ENCODE results near the gene NBEAL2. TPM values are rescaled to one million over a fixed set of nuclear protein-coding genes. Genes with fewer than 3 reads are reported as not detected.

The NBEAL2 gene
- total RNA-seq, 4 donors from 2014 or later, result 12.3 to 23.2 (median 20.4) TPM

DNA sequence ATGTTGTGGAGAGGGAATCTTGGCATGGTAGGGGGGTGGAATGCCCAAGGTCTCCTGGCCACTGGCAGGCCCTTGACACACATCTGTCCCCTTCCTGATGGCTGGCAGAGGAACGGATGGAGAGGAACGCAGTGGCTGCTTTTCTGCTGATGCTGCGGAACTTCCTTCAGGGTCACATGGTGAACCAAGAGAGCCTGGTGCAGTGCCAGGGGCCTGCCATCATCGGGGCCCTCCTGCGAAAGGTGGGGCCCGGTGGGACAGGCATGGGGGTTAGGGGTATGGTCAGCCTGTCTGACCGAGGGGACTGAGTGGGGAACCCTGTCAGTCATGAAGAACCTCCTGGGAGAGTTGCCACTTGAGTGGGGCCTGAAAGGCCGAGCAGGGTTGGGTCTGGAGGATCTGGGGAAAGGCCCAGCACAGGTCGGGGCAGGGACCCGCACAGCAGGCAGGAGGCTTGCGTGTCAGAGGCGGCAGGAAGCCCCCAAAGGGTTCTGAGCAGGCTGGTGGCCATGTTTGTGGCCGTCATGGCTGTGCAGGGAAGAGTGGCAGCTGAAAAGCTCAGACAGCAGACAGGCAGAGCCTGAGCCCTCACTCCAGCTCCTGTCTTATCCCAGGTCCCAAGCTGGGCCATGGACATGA lies 18.1 kb downstream of the NBEAL2 start:
- Histone ChIP-seq H3K27me3 (no peaks in the 10 kb centered on the region), H3K4me3 (no peak overlapping the region), H3K4me1 (peaks cover 0 to 8% (median 0%) of the 10 kb centered on the region in 3 donors), H3K27ac (no peak overlapping the region), H3K9me3 (no peaks in the 10 kb centered on the region), H3K36me3 (peaks cover 0 to 84% of the 10 kb centered on the region in 2 donors)
- TF ChIP-seq, protein P1, sequence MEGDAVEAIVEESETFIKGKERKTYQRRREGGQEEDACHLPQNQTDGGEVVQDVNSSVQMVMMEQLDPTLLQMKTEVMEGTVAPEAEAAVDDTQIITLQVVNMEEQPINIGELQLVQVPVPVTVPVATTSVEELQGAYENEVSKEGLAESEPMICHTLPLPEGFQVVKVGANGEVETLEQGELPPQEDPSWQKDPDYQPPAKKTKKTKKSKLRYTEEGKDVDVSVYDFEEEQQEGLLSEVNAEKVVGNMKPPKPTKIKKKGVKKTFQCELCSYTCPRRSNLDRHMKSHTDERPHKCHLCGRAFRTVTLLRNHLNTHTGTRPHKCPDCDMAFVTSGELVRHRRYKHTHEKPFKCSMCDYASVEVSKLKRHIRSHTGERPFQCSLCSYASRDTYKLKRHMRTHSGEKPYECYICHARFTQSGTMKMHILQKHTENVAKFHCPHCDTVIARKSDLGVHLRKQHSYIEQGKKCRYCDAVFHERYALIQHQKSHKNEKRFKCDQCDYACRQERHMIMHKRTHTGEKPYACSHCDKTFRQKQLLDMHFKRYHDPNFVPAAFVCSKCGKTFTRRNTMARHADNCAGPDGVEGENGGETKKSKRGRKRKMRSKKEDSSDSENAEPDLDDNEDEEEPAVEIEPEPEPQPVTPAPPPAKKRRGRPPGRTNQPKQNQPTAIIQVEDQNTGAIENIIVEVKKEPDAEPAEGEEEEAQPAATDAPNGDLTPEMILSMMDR (IDR thresholded peaks at IDR 0.05), result no peak
- no peak for TF ChIP-seq POLR2AphosphoS5 (IDR thresholded peaks at IDR 0.05)
- TF ChIP-seq POLR2A (IDR thresholded peaks at IDR 0.05), result no peak
- TF ChIP-seq EP300 (IDR thresholded peaks at IDR 0.05), result no peak
- WGBS, 2 donors (ENCODE audit: low coverage in 1 of 2), result 60% methylated on average over 1 of the region's 13 CpGs; no CpG with 5 or more reads in 1 of the 2 donors
- no peak for ATAC-seq

DNA sequence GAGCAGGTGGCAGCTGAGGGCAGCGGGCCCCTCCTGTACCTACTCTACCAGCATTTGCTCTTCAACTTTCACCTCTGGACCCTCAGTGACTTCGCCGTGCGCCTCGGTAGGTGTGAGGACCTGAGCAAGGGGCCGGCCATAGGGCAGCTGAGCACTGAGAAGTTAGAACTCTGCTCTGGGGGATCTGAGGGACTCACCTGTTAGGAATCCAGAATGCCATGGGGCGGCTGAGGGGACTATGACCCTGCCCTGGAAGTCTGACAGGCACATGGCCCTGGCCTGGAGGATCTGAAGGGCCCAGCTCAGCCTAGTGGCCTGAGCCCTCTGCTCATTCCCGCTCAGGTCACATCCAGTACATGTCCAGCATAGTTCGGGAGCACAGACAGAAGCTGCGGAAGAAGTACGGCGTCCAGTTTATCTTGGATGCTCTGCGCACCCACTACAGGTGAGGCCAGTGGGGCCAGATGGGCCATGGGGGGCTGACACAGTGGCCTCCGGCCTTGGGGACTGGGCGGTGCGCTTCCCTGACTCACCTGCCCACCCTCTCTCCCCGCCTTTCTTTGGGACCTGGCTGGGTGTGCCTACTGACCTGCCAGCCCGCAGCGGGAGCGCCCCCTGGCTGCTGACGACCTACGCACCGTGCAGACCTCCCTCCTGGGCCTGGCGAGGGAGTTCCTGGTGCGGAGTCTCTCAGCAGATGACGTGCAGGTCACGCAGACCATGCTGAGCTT lies 18.8 kb downstream of the NBEAL2 start:
- TF ChIP-seq, protein P1 (IDR thresholded peaks at IDR 0.05), result peak in 3 of 4 experiments; percentile 80 to 92 (median 89)
- TF ChIP-seq POLR2A (IDR thresholded peaks at IDR 0.05) (no peak), POLR2AphosphoS5 (IDR thresholded peaks at IDR 0.05) (no peak), EP300 (IDR thresholded peaks at IDR 0.05) (no peak)
- Histone ChIP-seq H3K4me3 (no peak overlapping the region), H3K4me1 (peaks cover 0 to 8% (median 0%) of the 10 kb centered on the region in 3 donors), H3K9me3 (no peaks in the 10 kb centered on the region), H3K36me3 (peaks cover 0 to 91% of the 10 kb centered on the region in 2 donors), H3K27me3 (no peaks in the 10 kb centered on the region), H3K27ac (no peak overlapping the region)
- 35% methylated on average over 10 of the region's 27 CpGs; no CpG with 5 or more reads in 1 of the 2 donors for WGBS, 2 donors (ENCODE audit: low coverage in 1 of 2)
- peak; percentile 59 for ATAC-seq

DNA sequence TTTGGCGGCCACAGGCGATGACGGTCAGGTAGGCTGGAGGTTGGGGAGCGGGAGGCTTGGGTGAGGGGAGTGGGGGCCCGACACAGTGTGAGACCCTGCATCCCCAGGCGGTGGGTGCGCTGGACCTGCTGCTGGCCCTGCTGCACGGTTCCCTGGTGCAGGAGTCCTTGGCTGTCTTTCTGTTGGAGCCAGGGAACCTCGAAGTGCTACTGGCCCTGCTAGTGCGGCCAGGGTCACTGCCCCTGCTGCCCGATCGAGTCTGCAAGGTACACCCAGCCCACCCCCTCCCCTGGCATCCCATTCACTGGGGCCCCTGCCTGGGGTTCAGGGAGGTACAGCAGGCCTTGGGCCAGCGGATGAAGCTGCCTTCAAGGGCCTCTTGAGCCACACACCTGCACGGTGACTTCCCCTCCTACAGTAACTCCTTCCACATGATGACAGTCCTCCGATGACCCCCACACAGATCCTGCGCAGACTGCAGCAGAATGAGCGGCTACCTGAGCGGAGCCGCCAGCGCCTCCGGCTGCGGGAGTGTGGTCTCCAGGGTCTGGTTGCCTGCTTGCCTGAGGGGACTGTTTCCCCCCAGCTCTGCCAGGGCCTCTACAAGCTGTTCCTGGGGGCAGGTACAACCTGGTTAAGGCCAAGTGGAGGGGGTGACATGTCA lies 19.5 kb downstream of the NBEAL2 start:
- no peak overlapping the region for H3K27ac ChIP-seq
- no peak for ATAC-seq
- H3K9me3 ChIP-seq, result no peaks in the 10 kb centered on the region
- H3K36me3 ChIP-seq, result peaks cover 0 to 92% of the 10 kb centered on the region in 2 donors
- WGBS, 2 donors (ENCODE audit: low coverage in 1 of 2), result no CpG with 5 or more reads among the region's 22 CpGs
- H3K4me3 ChIP-seq, result no peak overlapping the region
- H3K27me3 ChIP-seq, result no peaks in the 10 kb centered on the region
- TF ChIP-seq POLR2AphosphoS5 (IDR thresholded peaks at IDR 0.05) (no peak), EP300 (IDR thresholded peaks at IDR 0.05) (no peak), POLR2A (IDR thresholded peaks at IDR 0.05) (no peak)
- TF ChIP-seq, protein P1 (IDR thresholded peaks at IDR 0.05), result no peak
- H3K4me1 ChIP-seq, result peaks cover 0 to 8% (median 0%) of the 10 kb centered on the region in 3 donors

DNA sequence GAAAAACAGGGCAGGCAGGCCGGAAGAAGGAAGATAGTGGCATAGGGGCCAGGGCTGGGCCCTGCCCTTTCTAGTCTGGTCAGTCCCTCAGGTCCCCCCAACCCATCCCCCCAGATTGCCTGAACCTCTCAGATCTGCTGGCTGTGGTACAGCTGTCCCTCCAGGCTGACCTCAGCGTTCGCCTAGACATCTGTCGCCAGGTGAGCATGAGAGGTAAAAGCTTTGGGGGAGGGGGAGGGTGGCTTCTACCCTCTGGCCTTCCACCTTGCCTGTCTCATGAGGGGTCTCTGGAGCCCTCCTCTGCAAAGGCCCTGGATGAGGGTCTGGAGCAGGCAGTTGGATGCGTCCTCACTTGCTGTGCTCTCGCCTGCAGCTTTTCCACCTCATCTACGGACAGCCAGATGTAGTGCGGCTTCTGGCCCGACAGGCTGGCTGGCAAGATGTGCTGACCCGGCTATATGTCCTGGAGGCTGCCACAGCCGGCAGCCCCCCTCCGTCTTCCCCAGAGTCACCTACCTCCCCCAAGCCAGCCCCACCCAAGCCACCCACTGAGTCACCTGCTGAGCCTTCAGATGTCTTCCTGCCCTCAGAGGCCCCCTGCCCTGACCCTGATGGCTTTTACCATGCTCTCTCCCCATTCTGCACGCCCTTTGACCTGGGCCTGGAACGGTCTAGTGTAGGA lies 20.2 kb downstream of the NBEAL2 start:
- peaks cover 0 to 92% of the 10 kb centered on the region in 2 donors for H3K36me3 ChIP-seq
- WGBS, 2 donors (ENCODE audit: low coverage in 1 of 2), result 100% methylated on average over 1 of the region's 14 CpGs
- H3K9me3 ChIP-seq, result no peaks in the 10 kb centered on the region
- no peak overlapping the region for H3K4me3 ChIP-seq
- TF ChIP-seq POLR2A (IDR thresholded peaks at IDR 0.05) (no peak), EP300 (IDR thresholded peaks at IDR 0.05) (no peak), POLR2AphosphoS5 (IDR thresholded peaks at IDR 0.05) (no peak)
- TF ChIP-seq, protein P1 (IDR thresholded peaks at IDR 0.05), result no peak
- no peak for ATAC-seq
- H3K4me1 ChIP-seq, result peaks cover 0 to 8% (median 0%) of the 10 kb centered on the region in 3 donors
- no peaks in the 10 kb centered on the region for H3K27me3 ChIP-seq
- no peak overlapping the region for H3K27ac ChIP-seq
